Breast epithelium (tissue), 3 donors: ENCODE measurements around the gene RERE.

Experiments
- POLR2A ChIP-seq: fragments of 450-650 bp; IDR thresholded peaks from one replicate; pipeline ENCODE4 v1.6.1; 2016; ENCODE audit warnings: antibody characterized with exemption, mild to moderate bottlenecking, moderate library complexity
- POLR2AphosphoS5 ChIP-seq, 3 donors: sonication (generic); formaldehyde crosslinking; IDR thresholded peaks; one replicate each; pipeline ENCODE4 v1.6.1; 2017; ENCODE audit warnings: antibody characterized with exemption in 3 of 3

DNA sequence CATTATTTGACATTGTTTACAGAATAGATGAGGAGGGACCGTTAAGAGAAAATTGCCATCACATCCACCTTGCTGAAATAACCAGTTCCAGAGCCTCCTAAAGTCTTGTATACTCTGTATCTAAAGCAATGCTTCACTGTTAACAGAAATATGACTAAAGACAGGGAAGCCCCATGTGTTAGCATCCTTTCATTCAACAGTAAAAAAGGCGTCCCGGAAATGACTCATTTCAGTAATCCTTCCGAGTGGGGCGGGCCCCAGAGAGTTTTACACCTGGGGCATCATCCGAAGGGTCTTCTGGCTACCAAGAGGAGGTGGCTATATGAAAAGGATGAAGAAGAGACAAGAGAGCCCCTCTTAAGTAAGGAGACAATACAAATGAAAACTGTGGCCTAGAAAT is 272.4 kb downstream of the RERE start:
- no peak for TF ChIP-seq POLR2A
- TF ChIP-seq POLR2AphosphoS5 (IDR thresholded peaks at IDR 0.05): no peak
